Heart right ventricle (tissue), 16 donors: ENCODE results near the gene NPLOC4. TPM values are rescaled to one million over a fixed set of nuclear protein-coding genes. Genes with fewer than 3 reads are reported as not detected.

Experiments used
- ATAC-seq, 8 donors: fragments of 200-7000 bp; cut with Tn5 transposase; one replicate each; pipeline ENCODE4 v1.9.1; 2020; ENCODE audit warnings: mild to moderate bottlenecking in 8 of 8, moderate library complexity in 8 of 8, moderate number of reproducible peaks in 1 of 8
- DNase-seq, 2 donors: peaks; one replicate each; pipeline ENCODE4 v3.0.0-alpha.2; 2020
- H3K27ac ChIP-seq, 10 donors: fragments of 200-600 bp; sonication (generic) in 2 of 10; one replicate each; pipeline versions ENCODE4 v1.5.0 to v1.8.0; 2020 to 2022; ENCODE audit warnings: mild to moderate bottlenecking in 3 of 10
- H3K27me3 ChIP-seq, 7 donors: fragments of 200-600 bp; one replicate each; pipeline ENCODE4 v1.8.0; 2021 to 2022; ENCODE audit warnings: mild to moderate bottlenecking in 2 of 7
- H3K36me3 ChIP-seq, 9 donors: fragments of 200-600 bp; sonication (generic) in 1 of 9; one replicate each; pipeline versions ENCODE4 v1.5.0 to v1.8.0; 2020 to 2022; ENCODE audit warnings: mild to moderate bottlenecking in 2 of 9
- H3K4me1 ChIP-seq, 9 donors: fragments of 200-600 bp; sonication (generic) in 1 of 9; one replicate each; pipeline versions ENCODE4 v1.5.0 to v1.8.0; 2020 to 2022; ENCODE audit warnings: mild to moderate bottlenecking in 4 of 9
- H3K4me3 ChIP-seq, 10 donors: fragments of 200-600 bp; sonication (generic) in 2 of 10; one replicate each; pipeline versions ENCODE4 v1.5.0 to v1.8.0; 2020 to 2022; ENCODE audit warnings: mild to moderate bottlenecking in 7 of 10, moderate library complexity in 2 of 10
- H3K9me3 ChIP-seq, 11 donors: fragments of 200-600 bp in 10 of 11; sonication (generic) in 2 of 11; one replicate each; pipeline versions ENCODE4 v1.5.0 to v1.8.0; 2013 to 2022; ENCODE audit warnings: mild to moderate bottlenecking in 2 of 11, control low read depth in 1 of 11, moderate library complexity in 1 of 11
- WGBS, 2 donors: extraction: QIAGEN DNeasy Blood & Tissue Kit; methylation state at CpG; one replicate each; pipeline ENCODE4 v1.1.7; 2013; ENCODE audit warnings: inconsistent platforms in 1 of 2; 5-methylcytosine and 5-hydroxymethylcytosine counted together
- intact Hi-C, 10 donors: fragments of 100-400 bp; cut with DNase I; formaldehyde crosslinking; loops; one replicate each; pipeline versions ENCODE4 v1.11.1 to v1.14.2; 2022
- polyA plus RNA-seq, 2 donors: library from polyadenylated mRNA; stranded (reverse); fragments of 200-250 nt; gene quantifications; one replicate each; pipeline ENCODE4 v1.2.3, GENCODE V29; 2013
- total RNA-seq, 10 donors: library from RNA; stranded (reverse); fragmentation: NEBNext Ultra II Directional in 3 of 10; extraction: Animal tissue kit (Norgen Biotek cat#: 25700) in 3 of 10; gene quantifications; one replicate each; pipeline versions ENCODE4 v1.2.1 to v1.2.4, GENCODE V29; 2021 to 2023
- TF ChIP-seq, protein P1 (sequence below), 9 donors: fragments of 200-600 bp; sonication (generic) in 2 of 9; IDR thresholded peaks; one replicate each; pipeline versions ENCODE4 v1.5.0 to v1.8.0; 2021 to 2022; ENCODE audit warnings: antibody characterized with exemption in 9 of 9, mild to moderate bottlenecking in 5 of 9, moderate library complexity in 1 of 9
- donor health status: Arrhythmogenic right ventricular cardiomyopathy.
- donor health status: ischemic (EF 13 %, LVEDD 7.1; RV severe dilation, severe dysfunction).
- donor health status: healthy with polysubstance abuse.
- donor health status: DM: no; HTN: yes; CAD: no.
- donor health status: DM: no; HTN: no; CAD: no.
- donor health status: ischemic (EF 25% LVEDD 6.9; RV normal size, moderate dysfunction).
- donor health status: ischemic (EF 25% LVEDD 5.7; RV mildly dilated, moderate dysfunction).
- donor health status: healthy.
- donor health status: DM: yes; HTN: yes; CAD: no.
- donor health status: Ischemic cardiomyopathy.
- donor health status: ischemic (EF 35%, LVEDD 5.7; RV mildly dilated, moderate dysfunction).
- donor health status: nonischemic (EF 11% LVEDD 7.7; RV severe dilation, severe dysfunction).
- donor health status: DM: yes; HTN: yes; CAD: no.
- donor health status: PGD.
- donor health status: ischemic (EF 29% LVEDD 5.4; RV normal size, mild dysfunction).
- donor health status: nonischemic (EF 23%, LVEDD 6.1; RV moderate dilation, normal function).

The NPLOC4 gene
- total and polyA plus RNA-seq, 12 donors: 30.7 to 115 (median 95.2) TPM

DNA sequence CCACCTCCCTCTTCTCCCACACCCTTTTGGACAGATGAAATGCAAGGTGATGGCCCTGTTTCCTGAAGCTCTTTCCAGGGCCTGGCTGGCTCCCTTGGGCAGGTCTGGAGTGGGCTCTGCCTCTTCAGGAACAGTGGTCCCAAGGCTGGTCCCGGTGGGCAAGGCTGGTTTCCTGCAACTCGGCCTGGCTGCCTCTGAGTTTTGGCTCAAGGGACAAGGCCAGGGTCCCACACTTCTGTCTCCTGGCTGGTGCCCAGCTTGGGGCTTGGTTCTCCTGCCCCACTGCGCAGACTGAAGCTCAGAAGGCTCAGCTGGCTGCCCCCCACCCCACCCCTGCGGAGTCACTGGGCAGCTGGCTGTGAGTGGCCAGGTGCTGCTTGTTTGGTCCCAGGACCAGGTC, 120.5 kb downstream of the NPLOC4 start:
- H3K4me1 ChIP-seq: peaks cover 22 to 63% (median 57%) of the 10 kb centered on the region in 9 donors
- intact Hi-C loops: loop anchor here in 1 of 10 donors (5.0 kb wide), 1 partner anchor 36 kb away; the partner anchor contains the start of gene FAAP100
- peaks cover 0 to 11% (median 7%) of the 10 kb centered on the region in 9 donors for H3K36me3 ChIP-seq
- DNase-seq (peak in 1 of 2 donors; percentile 18), ATAC-seq (no peak)
- H3K9me3 ChIP-seq: no peaks in the 10 kb centered on the region
- peaks cover 0 to 10% (median 0%) of the 10 kb centered on the region in 7 donors for H3K27me3 ChIP-seq
- H3K27ac ChIP-seq: peak overlapping the region in 9 of 10 donors; percentile 98 to 100 (median 100)
- peak overlapping the region in 9 of 10 donors; percentile 73 to 99 (median 95) for H3K4me3 ChIP-seq
- TF ChIP-seq, protein P1, sequence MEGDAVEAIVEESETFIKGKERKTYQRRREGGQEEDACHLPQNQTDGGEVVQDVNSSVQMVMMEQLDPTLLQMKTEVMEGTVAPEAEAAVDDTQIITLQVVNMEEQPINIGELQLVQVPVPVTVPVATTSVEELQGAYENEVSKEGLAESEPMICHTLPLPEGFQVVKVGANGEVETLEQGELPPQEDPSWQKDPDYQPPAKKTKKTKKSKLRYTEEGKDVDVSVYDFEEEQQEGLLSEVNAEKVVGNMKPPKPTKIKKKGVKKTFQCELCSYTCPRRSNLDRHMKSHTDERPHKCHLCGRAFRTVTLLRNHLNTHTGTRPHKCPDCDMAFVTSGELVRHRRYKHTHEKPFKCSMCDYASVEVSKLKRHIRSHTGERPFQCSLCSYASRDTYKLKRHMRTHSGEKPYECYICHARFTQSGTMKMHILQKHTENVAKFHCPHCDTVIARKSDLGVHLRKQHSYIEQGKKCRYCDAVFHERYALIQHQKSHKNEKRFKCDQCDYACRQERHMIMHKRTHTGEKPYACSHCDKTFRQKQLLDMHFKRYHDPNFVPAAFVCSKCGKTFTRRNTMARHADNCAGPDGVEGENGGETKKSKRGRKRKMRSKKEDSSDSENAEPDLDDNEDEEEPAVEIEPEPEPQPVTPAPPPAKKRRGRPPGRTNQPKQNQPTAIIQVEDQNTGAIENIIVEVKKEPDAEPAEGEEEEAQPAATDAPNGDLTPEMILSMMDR (IDR thresholded peaks at IDR 0.05): no peak
- 45 to 71% methylated on average over 4 of the region's 4 CpGs for WGBS, 2 donors

DNA sequence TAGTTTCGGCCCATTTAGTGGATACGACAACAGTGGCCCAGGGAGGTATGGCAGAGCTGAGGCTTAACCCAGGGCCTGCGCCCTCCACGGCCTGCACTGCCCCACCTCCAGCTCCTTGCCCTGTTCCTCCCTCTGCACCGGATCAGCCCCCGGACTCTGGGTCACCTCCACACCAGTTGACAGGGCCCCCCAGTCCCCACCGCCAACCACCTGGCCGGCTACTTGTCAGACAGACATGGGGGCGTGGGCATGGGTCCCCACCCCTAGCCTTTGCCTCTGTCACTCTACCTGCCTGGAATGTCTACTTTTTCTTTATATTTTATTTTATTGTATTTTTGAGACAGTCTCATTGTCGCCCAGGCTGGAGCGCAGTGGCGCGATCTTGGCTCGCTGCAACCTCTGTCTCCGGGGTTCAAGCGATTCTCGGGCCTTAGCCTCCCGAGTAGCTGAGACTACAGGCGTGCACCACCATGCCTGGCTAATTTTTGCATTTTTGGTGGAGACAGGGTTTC, 121.3 kb downstream of the NPLOC4 start:
- no peaks in the 10 kb centered on the region for H3K9me3 ChIP-seq
- H3K4me1 ChIP-seq: peaks cover 22 to 66% (median 58%) of the 10 kb centered on the region in 9 donors
- 45 to 47% methylated on average over 19 of the region's 19 CpGs for WGBS, 2 donors
- TF ChIP-seq, protein P1 (IDR thresholded peaks at IDR 0.05): no peak
- H3K27me3 ChIP-seq: peaks cover 0 to 10% (median 0%) of the 10 kb centered on the region in 7 donors
- peak overlapping the region; percentile 98 to 100 (median 100) for H3K27ac ChIP-seq
- intact Hi-C loops: loop anchor here in 1 of 10 donors (5.0 kb wide), 1 partner anchor 37 kb away; the partner anchor contains the start of gene FAAP100
- H3K36me3 ChIP-seq: peaks cover 2 to 19% (median 16%) of the 10 kb centered on the region in 9 donors
- DNase-seq (no peak), ATAC-seq (no peak)
- peak overlapping the region; percentile 73 to 99 (median 94) for H3K4me3 ChIP-seq

DNA sequence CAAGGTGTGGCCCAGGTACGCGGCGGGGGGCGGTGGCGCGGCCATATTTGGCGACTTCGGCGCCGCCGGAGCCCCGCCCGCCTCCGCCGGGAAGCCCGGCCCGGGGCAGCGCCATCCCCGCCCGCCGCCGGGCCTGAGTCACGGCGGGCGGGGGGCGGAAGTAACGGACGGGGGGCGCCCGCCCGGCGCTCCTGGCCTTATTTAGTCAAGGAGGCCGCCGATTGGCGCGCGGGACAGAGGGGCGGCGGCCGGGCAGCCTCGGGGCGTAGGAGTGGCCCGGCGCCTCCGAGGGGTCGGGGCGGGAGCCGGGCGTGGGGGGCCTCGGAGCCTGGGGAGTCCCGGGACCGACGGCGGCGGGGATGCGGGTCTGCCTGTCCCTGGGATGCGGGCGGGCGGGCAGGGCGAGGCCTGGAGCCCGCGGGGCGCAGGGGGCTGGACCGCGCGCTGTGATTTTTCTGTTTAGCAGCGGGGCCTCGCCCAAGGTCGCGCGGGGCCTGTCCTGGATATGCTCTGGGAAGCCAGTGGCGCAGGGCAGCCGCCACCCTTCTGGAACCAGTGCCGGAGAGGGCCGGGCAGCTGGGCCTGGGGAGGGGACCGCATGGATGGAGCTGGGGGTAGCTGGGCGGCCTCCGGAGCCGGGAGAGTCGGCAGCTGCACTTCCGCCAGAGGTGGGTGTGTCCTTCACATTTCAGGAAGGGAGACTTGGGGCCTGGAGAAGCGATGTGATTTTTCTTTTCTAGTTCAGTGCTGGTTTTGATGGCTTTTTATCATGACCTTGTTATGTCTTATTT, 122.0 kb downstream of the NPLOC4 start:
- Histone ChIP-seq H3K4me1 (peaks cover 22 to 72% (median 57%) of the 10 kb centered on the region in 9 donors), H3K36me3 (peaks cover 8 to 26% (median 22%) of the 10 kb centered on the region in 9 donors), H3K27ac (peak overlapping the region; percentile 98 to 100 (median 100)), H3K4me3 (peak overlapping the region; percentile 73 to 99 (median 94)), H3K9me3 (no peaks in the 10 kb centered on the region), H3K27me3 (peaks cover 0 to 9% (median 0%) of the 10 kb centered on the region in 7 donors)
- WGBS, 2 donors: 1% methylated on average over 54 to 82 of the region's 82 CpGs
- DNase-seq (peak; percentile 81 to 84), ATAC-seq (peak; percentile 40 to 61 (median 56))
- TF ChIP-seq, protein P1 (IDR thresholded peaks at IDR 0.05): no peak
- intact Hi-C loops: loop anchor here in 1 of 10 donors (5.0 kb wide), 1 partner anchor 37 kb away; the partner anchor contains the start of gene FAAP100

DNA sequence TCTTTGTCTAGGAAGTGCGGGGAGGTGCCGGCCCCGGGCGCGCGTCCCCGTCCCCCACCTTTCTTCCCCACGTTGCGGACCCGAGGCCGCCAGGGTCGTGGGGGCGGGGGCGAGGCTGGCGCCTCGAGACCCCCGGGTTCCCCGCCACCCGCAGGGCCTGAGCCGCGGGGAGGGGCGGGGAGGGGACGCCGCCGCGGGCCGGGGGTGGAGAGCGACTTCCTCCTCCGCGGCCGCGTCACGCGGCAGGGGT, 122.5 kb downstream of the NPLOC4 start:
- H3K9me3 ChIP-seq: no peaks in the 10 kb centered on the region
- H3K27me3 ChIP-seq: peaks cover 0 to 4% (median 0%) of the 10 kb centered on the region in 7 donors
- H3K36me3 ChIP-seq: peaks cover 8 to 31% (median 25%) of the 10 kb centered on the region in 9 donors
- TF ChIP-seq, protein P1 (IDR thresholded peaks at IDR 0.05): no peak
- no peak for ATAC-seq
- H3K4me3 ChIP-seq: peak overlapping the region; percentile 73 to 99 (median 94)
- DNase-seq: no peak
- WGBS, 2 donors: 0% methylated on average over 29 to 34 of the region's 34 CpGs
- peak overlapping the region; percentile 98 to 100 (median 100) for H3K27ac ChIP-seq
- peaks cover 18 to 71% (median 54%) of the 10 kb centered on the region in 9 donors for H3K4me1 ChIP-seq
- intact Hi-C loops: no loop called here
